Measurements from ENCODE around the gene ZNF646.

DNA sequence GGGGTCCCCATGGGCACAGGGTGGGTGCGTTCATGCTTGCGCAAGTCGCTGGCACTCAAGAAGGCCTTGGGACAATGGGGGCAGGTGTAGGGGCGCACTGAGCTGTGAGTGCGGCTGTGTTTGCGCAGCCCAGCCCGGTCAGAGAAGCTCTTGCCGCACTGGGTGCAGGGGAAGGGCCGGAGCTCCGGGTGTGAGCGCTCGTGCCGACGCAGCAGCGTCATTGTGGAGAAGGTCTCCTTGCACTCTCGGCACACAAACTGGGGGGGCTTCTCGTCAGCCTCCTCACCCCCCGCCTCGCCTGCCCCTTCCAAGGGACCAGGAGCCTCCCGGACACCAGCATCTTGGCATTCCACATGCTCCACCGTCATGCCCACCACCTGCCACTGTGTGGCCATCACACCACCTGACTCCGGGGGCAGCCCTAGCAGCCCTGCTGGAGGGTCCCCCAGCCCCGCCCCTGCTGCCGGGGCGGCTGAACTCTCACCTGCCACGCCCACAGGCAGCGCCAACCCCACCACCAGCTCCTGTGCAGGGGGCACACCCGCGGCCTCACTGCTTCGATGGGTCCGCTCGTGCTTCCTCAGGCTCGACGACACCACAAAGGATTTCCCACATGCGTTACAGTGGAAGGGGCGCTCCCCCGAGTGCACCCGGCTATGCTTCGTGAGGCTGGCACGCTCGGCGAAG, 13.0 kb upstream of the ZNF646 start:
- TF ChIP-seq, protein P1, sequence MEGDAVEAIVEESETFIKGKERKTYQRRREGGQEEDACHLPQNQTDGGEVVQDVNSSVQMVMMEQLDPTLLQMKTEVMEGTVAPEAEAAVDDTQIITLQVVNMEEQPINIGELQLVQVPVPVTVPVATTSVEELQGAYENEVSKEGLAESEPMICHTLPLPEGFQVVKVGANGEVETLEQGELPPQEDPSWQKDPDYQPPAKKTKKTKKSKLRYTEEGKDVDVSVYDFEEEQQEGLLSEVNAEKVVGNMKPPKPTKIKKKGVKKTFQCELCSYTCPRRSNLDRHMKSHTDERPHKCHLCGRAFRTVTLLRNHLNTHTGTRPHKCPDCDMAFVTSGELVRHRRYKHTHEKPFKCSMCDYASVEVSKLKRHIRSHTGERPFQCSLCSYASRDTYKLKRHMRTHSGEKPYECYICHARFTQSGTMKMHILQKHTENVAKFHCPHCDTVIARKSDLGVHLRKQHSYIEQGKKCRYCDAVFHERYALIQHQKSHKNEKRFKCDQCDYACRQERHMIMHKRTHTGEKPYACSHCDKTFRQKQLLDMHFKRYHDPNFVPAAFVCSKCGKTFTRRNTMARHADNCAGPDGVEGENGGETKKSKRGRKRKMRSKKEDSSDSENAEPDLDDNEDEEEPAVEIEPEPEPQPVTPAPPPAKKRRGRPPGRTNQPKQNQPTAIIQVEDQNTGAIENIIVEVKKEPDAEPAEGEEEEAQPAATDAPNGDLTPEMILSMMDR (IDR thresholded peaks at IDR 0.05), result no peak
- no peak for TF ChIP-seq POLR2A (IDR thresholded peaks at IDR 0.05)
- TF ChIP-seq POLR2AphosphoS5 (IDR thresholded peaks at IDR 0.05), result no peak

Data from prostate gland (tissue), 2 donors.